Measurements from ENCODE around the gene SH3RF3.

GRCh38 chr2:109433926-109434325 is 304.9 kb downstream of the SH3RF3 start:
- TF ChIP-seq CTCF (IDR thresholded peaks at IDR 0.05) (no peak), POLR2A (IDR thresholded peaks at IDR 0.05) (no peak)

Data from breast epithelium (tissue), 3 donors.